HG03521 (cell line): ENCODE data around the gene C11orf91.
"Not testable (repeated sequence)": the region's sequence is repeated elsewhere in the genome, so short reads cannot be mapped to it uniquely, and the experiment has no call there.

Experiments used
- ATAC-seq: cut with Tn5 transposase; IDR thresholded peaks from one replicate; pipeline ENCODE4 v1.9.1; 2021; ENCODE audit warnings: mild to moderate bottlenecking, moderate library complexity; ENCODE audit not compliant: unreplicated experiment

The C11orf91 gene

GRCh38 chr11:33721984-33722383 lies 21.4 kb upstream of the C11orf91 start:
- no peak for ATAC-seq

- no peak for ATAC-seq
These were observed 20.8 kb upstream of the C11orf91 start for GRCh38 chr11:33721426-33721825.

GRCh38 chr11:33719587-33719986 lies 19.0 kb upstream of the C11orf91 start:
- no peak for ATAC-seq

GRCh38 chr11:33718440-33718839 lies 17.8 kb upstream of the C11orf91 start:
- no peak for ATAC-seq

- no peak for ATAC-seq
These were observed 15.6 kb upstream of the C11orf91 start for GRCh38 chr11:33716243-33716642.

GRCh38 chr11:33713856-33714398 lies 13.3 kb upstream of the C11orf91 start:
- no peak for ATAC-seq

GRCh38 chr11:33713151-33713855 lies 12.7 kb upstream of the C11orf91 start:
- no peak for ATAC-seq

- no peak for ATAC-seq
These were observed 11.8 kb upstream of the C11orf91 start for GRCh38 chr11:33712436-33712835.

GRCh38 chr11:33709466-33709865 lies 8.8 kb upstream of the C11orf91 start:
- ATAC-seq: no peak

- no peak for ATAC-seq
These were observed 8.4 kb upstream of the C11orf91 start for GRCh38 chr11:33708985-33709384.

- not testable (repeated sequence) for ATAC-seq
These were observed 7.2 kb upstream of the C11orf91 start for GRCh38 chr11:33707831-33708230.

GRCh38 chr11:33706966-33707365 lies 6.3 kb upstream of the C11orf91 start:
- ATAC-seq: no peak

GRCh38 chr11:33706546-33706945 lies 5.9 kb upstream of the C11orf91 start:
- no peak for ATAC-seq

GRCh38 chr11:33704240-33705002 lies 3.8 kb upstream of the C11orf91 start:
- ATAC-seq: no peak

- no peak for ATAC-seq
These were observed 3.2 kb upstream of the C11orf91 start for GRCh38 chr11:33703788-33704187.

GRCh38 chr11:33703234-33703633 lies 2.6 kb upstream of the C11orf91 start:
- no peak for ATAC-seq

GRCh38 chr11:33701302-33702230 lies 940 bp upstream of the C11orf91 start:
- ATAC-seq: no peak

GRCh38 chr11:33700063-33700501 lies 544 bp downstream of the C11orf91 start:
- ATAC-seq: no peak

- ATAC-seq: no peak
These were observed 1.0 kb downstream of the C11orf91 start for GRCh38 chr11:33699515-33700062.

- ATAC-seq: no peak
These were observed 1.7 kb downstream of the C11orf91 start for GRCh38 chr11:33698921-33699320.

GRCh38 chr11:33697997-33698396 lies 2.6 kb downstream of the C11orf91 start:
- no peak for ATAC-seq
